Peyer's patch (tissue), 4 donors: ENCODE measurements around the gene AP2A1. TPM values are rescaled to one million over a fixed set of nuclear protein-coding genes. Genes with fewer than 3 reads are reported as not detected.

ENCODE experiments used
- DNase-seq, 3 donors: peaks; one replicate each; pipeline ENCODE4 v3.0.0-alpha.2; 2017 to 2019
- H3K27ac ChIP-seq, 4 donors: fragments of 200-600 bp; sonication (generic); one replicate each; pipeline ENCODE4 v1.5.1; 2016 to 2019
- H3K27me3 ChIP-seq, 2 donors: fragments of 200-600 bp; sonication (generic); one replicate each; pipeline ENCODE4 v1.5.1; 2019
- H3K36me3 ChIP-seq, 3 donors: fragments of 200-600 bp; sonication (generic); one replicate each; pipeline ENCODE4 v1.5.1; 2016 to 2019
- H3K4me1 ChIP-seq, 4 donors: fragments of 200-600 bp; sonication (generic); one replicate each; pipeline ENCODE4 v1.5.1; 2016 to 2019
- H3K4me3 ChIP-seq, 4 donors: fragments of 200-600 bp; sonication (generic); 1 replicate in 3 of 4; 2 replicates in 1 of 4; pipeline ENCODE4 v1.5.1; 2016 to 2019; ENCODE audit warnings: mild to moderate bottlenecking in 1 of 4
- H3K9me3 ChIP-seq, 4 donors: fragments of 200-600 bp; sonication (generic); one replicate each; pipeline ENCODE4 v1.5.1; 2016 to 2019; ENCODE audit warnings: mild to moderate bottlenecking in 1 of 4
- CTCF ChIP-seq, 6 experiments: fragments of 450-650 bp in 4 of 6; fragments of 200-600 bp in 2 of 6; sonication (generic) in 1 of 6; IDR thresholded peaks; one replicate each; pipeline ENCODE4 v1.5.1; 2017 to 2019; ENCODE audit warnings: antibody characterized with exemption in 6 of 6, mild to moderate bottlenecking in 3 of 6, moderate library complexity in 1 of 6
- POLR2A ChIP-seq, 2 donors: fragments of 450-650 bp; IDR thresholded peaks; one replicate each; pipeline ENCODE4 v1.5.1; 2017; ENCODE audit warnings: antibody characterized with exemption in 2 of 2, mild to moderate bottlenecking in 2 of 2, moderate library complexity in 2 of 2
- small RNA-seq, 2 donors: library from RNA; depleted of rRNA; stranded (forward); fragments of <200 nt; gene quantifications; one replicate each; pipeline ENCODE3, GENCODE V24; 2016
- total RNA-seq, 4 donors: library from RNA; depleted of rRNA; stranded (reverse); fragments of >200 nt; gene quantifications; one replicate each; pipeline ENCODE4 v1.1.0, GENCODE V29; 2016

AP2A1 gene
- total RNA-seq, 4 donors from 2014 or later, result 57.8 to 102 (median 85.1) TPM

- H3K4me3 ChIP-seq, result no peak overlapping the region
- DNase-seq, result peak in 1 of 3 donors; percentile 48
- H3K4me1 ChIP-seq, result peaks cover 0 to 17% (median 6%) of the 10 kb centered on the region in 4 donors
- no peaks in the 10 kb centered on the region for H3K27me3 ChIP-seq
- no peak overlapping the region for H3K27ac ChIP-seq
- peaks cover 0 to 50% (median 0%) of the 10 kb centered on the region in 3 donors for H3K36me3 ChIP-seq
- no peak for TF ChIP-seq CTCF (IDR thresholded peaks at IDR 0.05)
- H3K9me3 ChIP-seq, result no peaks in the 10 kb centered on the region
Observed at GRCh38 chr19:49854378-49855263, 87.8 kb downstream of the AP2A1 start.

- H3K27ac ChIP-seq, result no peak overlapping the region
- H3K4me1 ChIP-seq, result peaks cover 0 to 17% (median 6%) of the 10 kb centered on the region in 4 donors
- TF ChIP-seq POLR2A (IDR thresholded peaks at IDR 0.05), result no peak
- TF ChIP-seq CTCF (IDR thresholded peaks at IDR 0.05), result no peak
- H3K9me3 ChIP-seq, result no peaks in the 10 kb centered on the region
- H3K36me3 ChIP-seq, result peaks cover 0 to 57% (median 0%) of the 10 kb centered on the region in 3 donors
- no peak overlapping the region for H3K4me3 ChIP-seq
- peak in 1 of 3 donors; percentile 45 for DNase-seq
- H3K27me3 ChIP-seq, result no peaks in the 10 kb centered on the region
Observed at GRCh38 chr19:49855277-49855675, 88.5 kb downstream of the AP2A1 start.

- H3K4me3 ChIP-seq, result no peak overlapping the region
- peak in 1 of 3 donors; percentile 40 for DNase-seq
- H3K4me1 ChIP-seq, result peaks cover 0 to 22% (median 6%) of the 10 kb centered on the region in 4 donors
- no peak overlapping the region for H3K27ac ChIP-seq
- TF ChIP-seq CTCF (IDR thresholded peaks at IDR 0.05) (no peak), POLR2A (IDR thresholded peaks at IDR 0.05) (no peak)
- peaks cover 0 to 63% (median 0%) of the 10 kb centered on the region in 3 donors for H3K36me3 ChIP-seq
- no peaks in the 10 kb centered on the region for H3K9me3 ChIP-seq
- no peaks in the 10 kb centered on the region for H3K27me3 ChIP-seq
Observed at GRCh38 chr19:49855676-49856573, 89.1 kb downstream of the AP2A1 start.

GRCh38 chr19:49856574-49857021 is 89.8 kb downstream of the AP2A1 start:
- H3K4me3 ChIP-seq, result no peak overlapping the region
- H3K4me1 ChIP-seq, result peaks cover 0 to 24% (median 6%) of the 10 kb centered on the region in 4 donors
- H3K27ac ChIP-seq, result no peak overlapping the region
- H3K36me3 ChIP-seq, result peaks cover 0 to 70% (median 0%) of the 10 kb centered on the region in 3 donors
- H3K9me3 ChIP-seq, result no peaks in the 10 kb centered on the region
- no peak for DNase-seq
- H3K27me3 ChIP-seq, result no peaks in the 10 kb centered on the region
- no peak for TF ChIP-seq CTCF (IDR thresholded peaks at IDR 0.05)
- no peak for TF ChIP-seq POLR2A (IDR thresholded peaks at IDR 0.05)

Small RNA genes within 50 kb of the gene (small RNA-seq; reads per million reads assigned to genes)
- 0 to 0.06 reads per million in 2 donors for gene MIR4749
- gene MIR6799, result 0 reads per million in 2 donors
- 0 reads per million in 2 donors for gene RNU6-841P

Other genes starting within 250 kb of the AP2A1 start
- 100 to 1,000 TPM in 3 of 4 donors, 10 to 100 TPM in 1; 78.6 to 199 (median 151) TPM for gene RCN3, start 239.0 kb upstream of the AP2A1 start, total RNA-seq
- gene NOSIP, start 186.4 kb upstream of the AP2A1 start, total RNA-seq, result 10 to 100 TPM; 73.4 to 86.7 (median 80.9) TPM
- gene PRRG2, start 185.7 kb upstream of the AP2A1 start, total RNA-seq, result 10 to 100 TPM in 3 of 4 donors, 1 to 10 TPM in 1; 1.7 to 20.8 (median 13.1) TPM
- gene PRR12, start 175.8 kb upstream of the AP2A1 start, total RNA-seq, result 10 to 100 TPM; 13.5 to 39.6 (median 28.1) TPM
- 10 to 100 TPM; 17.2 to 48.0 (median 32.4) TPM for gene RRAS, start 126.9 kb upstream of the AP2A1 start, total RNA-seq
- 10 to 100 TPM; 25.2 to 49.8 (median 44.0) TPM for gene SCAF1, start 124.8 kb upstream of the AP2A1 start, total RNA-seq
- 100 to 1,000 TPM in 3 of 4 donors, 10 to 100 TPM in 1; 98.6 to 131 (median 120) TPM for gene IRF3, start 101.1 kb upstream of the AP2A1 start, total RNA-seq
- 10 to 100 TPM in 3 of 4 donors, 1 to 10 TPM in 1; 5.3 to 28.9 (median 12.2) TPM for gene BCL2L12, start 101.1 kb upstream of the AP2A1 start, total RNA-seq
- 100 to 1,000 TPM in 1 of 4 donors, 10 to 100 TPM in 3; 46.9 to 185 (median 80.0) TPM for gene PRMT1, start 89.7 kb upstream of the AP2A1 start, total RNA-seq
- gene ADM5, start 77.4 kb upstream of the AP2A1 start, total RNA-seq, result 1 to 10 TPM in 2 of 4 donors, not detected in 2; 4.4 to 9.1 TPM
- 10 to 100 TPM in 1 of 4 donors, 1 to 10 TPM in 2, not detected in 1; 3.0 to 12.4 (median 5.6) TPM for gene CPT1C, start 75.9 kb upstream of the AP2A1 start, total RNA-seq
- not detected for gene TSKS, start 3.7 kb upstream of the AP2A1 start, total RNA-seq
- 10 to 100 TPM in 3 of 4 donors, 1 to 10 TPM in 1; 4.1 to 13.8 (median 12.3) TPM for gene FUZ, start 46.3 kb downstream of the AP2A1 start, total RNA-seq
- gene MED25, start 51.3 kb downstream of the AP2A1 start, total RNA-seq, result 10 to 100 TPM; 29.7 to 57.7 (median 41.8) TPM
- gene PTOV1, start 84.2 kb downstream of the AP2A1 start, total RNA-seq, result 100 to 1,000 TPM in 2 of 4 donors, 10 to 100 TPM in 2; 80.0 to 153 (median 95.9) TPM
- gene PNKP, start 100.6 kb downstream of the AP2A1 start, total RNA-seq, result 100 to 1,000 TPM in 3 of 4 donors, 10 to 100 TPM in 1; 58.7 to 235 (median 118) TPM
- 10 to 100 TPM; 17.2 to 30.5 (median 23.3) TPM for gene AKT1S1, start 110.4 kb downstream of the AP2A1 start, total RNA-seq
- gene TBC1D17, start 110.7 kb downstream of the AP2A1 start, total RNA-seq, result 10 to 100 TPM; 22.8 to 83.3 (median 62.1) TPM
- gene IL4I1, start 129.9 kb downstream of the AP2A1 start, total RNA-seq, result not detected
- gene ATF5, start 162.2 kb downstream of the AP2A1 start, total RNA-seq, result 10 to 100 TPM in 3 of 4 donors, 1 to 10 TPM in 1; 3.3 to 21.4 (median 18.2) TPM
- gene NUP62, start 162.5 kb downstream of the AP2A1 start, total RNA-seq, result 10 to 100 TPM; 40.0 to 54.5 (median 46.0) TPM
- 1 to 10 TPM in 1 of 4 donors, under 1 TPM in 1, not detected in 2; 0.94 to 1.7 TPM for gene SIGLEC11, start 194.2 kb downstream of the AP2A1 start, total RNA-seq